HG02885 (cell line): ENCODE measurements around the gene CPM.

Experiments used
- ATAC-seq: cut with Tn5 transposase; IDR thresholded peaks from one replicate; pipeline ENCODE4 v1.9.1; 2021; ENCODE audit warnings: mild to moderate bottlenecking; ENCODE audit not compliant: unreplicated experiment, poor library complexity

The CPM gene

DNA sequence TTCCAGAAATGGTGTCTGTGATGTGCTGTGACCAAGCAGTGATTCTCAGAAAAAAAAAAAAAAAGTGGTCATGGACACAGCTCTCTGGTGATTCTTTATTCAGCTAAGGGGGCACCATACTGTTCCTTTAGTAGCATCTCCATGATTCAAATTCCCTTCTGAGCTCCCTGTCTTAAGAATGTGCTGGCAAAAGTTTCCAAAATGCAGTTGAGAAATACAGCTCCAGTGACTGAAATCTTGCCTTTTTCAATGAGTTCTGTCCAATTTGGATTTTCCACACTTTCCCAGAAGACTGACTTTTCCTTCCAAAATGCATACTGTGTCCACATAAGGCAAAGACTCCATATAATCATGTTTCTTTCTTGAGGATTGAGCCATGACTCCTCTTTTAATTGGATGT lies 24.3 kb upstream of the CPM start:
- ATAC-seq: no peak

DNA sequence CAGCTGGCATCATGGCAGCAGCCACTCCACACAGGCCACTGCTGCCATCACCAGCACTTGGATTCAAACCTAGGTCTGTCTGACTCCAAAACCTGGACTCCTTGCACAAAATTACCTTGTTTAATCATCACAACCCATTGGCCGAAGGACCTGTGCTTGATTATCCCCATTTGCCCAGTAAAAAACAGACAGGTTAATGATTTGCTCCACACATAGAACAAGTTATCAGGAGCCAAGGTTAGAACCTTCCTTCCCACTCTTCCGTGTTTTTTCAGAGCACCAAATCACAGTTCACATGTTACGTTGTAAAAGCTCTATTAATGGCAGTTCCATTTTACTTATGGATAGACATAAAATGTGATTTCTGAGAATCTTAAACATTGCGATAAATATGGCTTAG lies 23.5 kb upstream of the CPM start:
- ATAC-seq: no peak

DNA sequence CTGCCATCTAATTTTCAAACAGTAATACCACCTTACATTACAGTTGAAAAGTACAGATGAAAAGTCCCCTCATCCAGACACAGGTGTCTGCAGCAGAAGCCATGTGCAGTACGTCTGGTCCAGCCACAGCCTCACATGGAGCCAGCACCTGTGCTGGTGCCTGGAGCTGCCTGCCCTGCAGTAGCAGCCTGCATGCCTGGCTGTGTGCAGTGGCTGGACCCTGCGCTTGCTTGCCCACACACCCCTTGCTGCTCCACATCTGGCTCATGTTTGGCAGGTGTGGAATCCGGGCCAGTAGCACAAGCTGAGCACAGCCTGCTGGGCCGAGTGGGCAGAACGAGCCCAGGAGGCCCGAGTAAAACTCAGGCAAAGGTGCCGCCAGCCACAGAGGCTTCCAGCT lies 21.8 kb upstream of the CPM start:
- ATAC-seq: no peak

DNA sequence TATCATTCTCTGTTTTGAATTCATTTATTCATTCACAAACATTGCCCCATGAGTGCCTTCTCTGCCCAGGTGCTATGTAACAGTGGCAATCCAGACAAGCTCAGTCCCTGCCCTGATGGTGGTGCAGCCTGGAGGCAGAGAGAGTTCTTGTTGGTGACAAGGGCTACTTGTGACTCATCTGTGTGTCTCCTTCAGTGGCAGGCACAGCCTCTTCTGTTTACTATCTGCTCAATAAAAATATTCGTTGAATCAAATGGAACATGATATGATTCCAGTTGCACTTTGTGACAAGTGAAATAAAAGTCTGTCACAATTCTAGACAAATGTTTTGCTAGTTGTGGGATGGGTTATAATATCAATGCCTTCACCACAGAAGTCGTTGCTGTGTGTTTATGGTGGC lies 20.6 kb upstream of the CPM start:
- ATAC-seq: no peak

DNA sequence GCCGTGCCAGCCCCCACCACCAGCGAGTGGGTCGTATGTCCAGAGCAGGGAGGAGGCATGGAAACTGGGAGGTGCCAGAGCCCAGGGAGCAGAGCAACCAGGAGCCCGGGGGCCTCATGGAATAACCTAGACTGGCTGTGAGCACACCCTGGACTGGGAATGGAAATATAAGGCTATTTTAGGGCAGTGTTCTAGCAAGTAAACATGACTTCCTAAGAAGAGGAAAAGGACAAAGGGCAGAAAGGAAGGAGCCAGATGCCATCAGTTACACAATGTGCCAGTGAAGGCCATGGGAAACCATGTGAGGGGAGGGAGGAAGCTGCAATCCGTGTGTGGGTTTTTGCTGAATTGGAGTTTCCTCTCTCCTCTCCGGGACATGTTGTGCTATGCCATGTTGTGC lies 18.7 kb upstream of the CPM start:
- no peak for ATAC-seq

DNA sequence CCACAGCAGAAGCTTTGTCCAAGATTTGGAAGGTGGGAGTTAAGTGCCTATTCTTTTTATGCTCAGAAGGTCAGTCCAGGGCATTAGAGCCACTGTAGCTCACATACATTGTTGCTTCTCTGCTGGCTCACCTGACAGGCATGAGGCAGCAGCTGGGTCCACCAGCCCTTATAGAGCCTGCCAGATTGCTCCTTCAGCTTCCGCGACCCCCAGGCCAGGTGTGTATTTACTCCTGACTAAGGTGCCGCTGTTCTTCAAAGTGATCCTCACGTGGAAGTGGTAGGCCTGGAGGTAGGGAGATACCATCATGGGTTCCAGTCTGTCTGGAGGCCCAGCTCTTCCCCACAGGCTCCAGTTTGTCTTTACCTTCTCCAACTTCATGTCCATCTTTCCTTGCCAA lies 17.5 kb upstream of the CPM start:
- no peak for ATAC-seq

DNA sequence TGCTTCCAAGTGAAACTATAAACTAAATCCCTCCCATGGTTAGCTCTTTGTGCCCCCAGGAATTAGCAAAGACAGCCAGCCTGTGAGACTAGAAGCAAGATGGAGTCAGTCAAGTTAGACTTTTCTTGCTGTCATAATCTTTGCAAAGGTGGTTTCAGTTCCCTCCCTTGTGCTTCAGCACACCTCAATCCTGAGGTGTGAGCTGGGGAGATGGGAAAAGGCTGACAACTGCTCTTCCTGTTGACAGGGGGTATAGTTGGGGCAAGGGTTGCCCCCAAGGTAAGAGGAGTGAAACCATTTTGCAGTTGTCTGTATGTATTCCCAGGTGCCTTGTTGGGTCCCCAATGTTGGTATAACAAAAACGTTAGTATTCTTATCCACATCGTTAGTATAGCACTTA lies 12.3 kb upstream of the CPM start:
- ATAC-seq: no peak

DNA sequence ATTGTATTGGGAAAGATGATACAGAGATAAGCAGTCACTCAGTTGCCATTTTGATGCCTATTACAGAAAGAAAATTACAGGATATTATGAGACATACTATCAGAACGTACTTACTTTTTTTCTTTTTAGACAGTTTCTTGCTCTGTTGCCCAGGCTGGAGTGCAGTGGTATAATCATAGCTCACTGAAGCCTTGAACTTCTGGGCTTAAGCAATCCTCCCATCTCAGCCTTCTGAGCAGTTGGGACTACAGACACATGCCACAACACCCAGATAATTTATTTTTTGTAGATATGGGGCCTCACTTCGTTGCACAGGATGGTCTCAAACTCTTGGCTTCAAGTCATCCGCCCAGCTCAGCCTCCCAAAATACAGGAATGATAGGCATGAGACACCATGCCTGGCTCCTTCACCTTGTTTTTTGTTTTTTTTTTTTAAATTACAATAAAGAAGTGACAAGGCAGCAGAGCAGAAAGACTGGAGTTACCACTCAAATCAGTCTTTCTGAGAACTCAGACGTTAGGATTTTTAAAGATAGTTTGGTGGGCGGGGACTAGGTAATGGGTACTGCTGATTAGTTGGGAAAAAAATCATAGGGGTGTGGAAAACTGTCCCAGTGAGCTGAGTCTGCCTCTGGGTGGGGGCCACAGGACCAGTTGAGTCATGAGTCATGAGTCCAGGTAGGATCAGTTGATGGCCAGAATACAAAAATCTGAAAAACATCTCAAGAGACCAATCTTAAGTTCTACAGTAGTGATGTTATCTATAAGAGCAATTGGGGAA lies 11.5 kb upstream of the CPM start:
- ATAC-seq: no peak

DNA sequence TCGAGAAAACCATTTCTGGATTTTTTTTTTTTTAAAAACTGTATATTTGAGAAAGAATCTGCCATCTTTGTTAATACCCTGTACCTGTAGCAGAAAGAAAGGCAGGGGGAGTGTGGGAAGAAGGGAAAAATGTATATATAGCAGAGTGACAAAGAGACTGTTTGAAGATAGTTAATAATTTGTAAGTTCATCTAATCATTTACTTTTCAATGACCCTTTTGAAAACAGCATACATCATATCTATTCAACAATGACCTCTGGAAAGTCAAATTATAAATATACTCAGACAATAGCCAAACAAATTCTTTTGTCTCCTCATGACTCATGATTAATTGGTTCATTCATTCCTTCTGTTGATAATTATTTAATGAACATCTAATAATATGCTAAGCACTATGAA lies 10.9 kb upstream of the CPM start:
- no peak for ATAC-seq

DNA sequence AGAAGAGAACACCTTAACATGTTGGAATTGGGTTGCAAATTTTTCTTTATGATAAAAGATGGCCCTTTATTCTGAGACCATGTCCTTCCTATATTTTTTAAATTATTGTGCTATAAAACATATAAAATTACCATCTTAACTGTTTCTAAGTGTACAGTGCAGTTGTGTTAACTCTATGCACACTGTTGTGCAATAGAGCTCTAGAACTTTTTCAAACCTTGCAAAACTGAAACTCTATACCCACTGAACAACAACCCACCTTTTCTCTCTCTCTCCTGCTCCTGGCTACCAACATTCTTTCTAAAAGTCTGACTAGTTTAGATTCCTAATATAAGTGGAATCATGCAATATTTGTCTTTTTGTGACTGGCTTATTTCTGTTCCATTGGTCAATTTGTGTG lies 7.8 kb upstream of the CPM start:
- ATAC-seq: no peak

DNA sequence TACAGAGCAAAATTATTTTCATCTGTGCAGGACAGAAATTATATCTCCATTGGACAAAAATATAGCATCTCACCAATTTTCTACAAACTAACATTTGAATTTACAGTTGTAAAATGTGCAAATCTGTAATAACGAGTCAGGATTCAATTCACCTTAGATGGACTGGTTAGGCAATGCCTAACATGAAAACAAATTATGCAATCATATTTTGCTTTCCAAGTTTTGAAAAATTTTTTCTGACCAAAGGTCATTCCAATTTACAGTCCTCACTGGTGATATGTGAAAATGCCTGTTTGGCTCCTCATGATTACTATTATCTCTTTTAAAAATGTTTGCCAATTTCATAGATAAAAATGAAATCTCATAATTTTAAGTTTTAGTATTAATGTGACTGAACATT lies 6.5 kb upstream of the CPM start:
- no peak for ATAC-seq

DNA sequence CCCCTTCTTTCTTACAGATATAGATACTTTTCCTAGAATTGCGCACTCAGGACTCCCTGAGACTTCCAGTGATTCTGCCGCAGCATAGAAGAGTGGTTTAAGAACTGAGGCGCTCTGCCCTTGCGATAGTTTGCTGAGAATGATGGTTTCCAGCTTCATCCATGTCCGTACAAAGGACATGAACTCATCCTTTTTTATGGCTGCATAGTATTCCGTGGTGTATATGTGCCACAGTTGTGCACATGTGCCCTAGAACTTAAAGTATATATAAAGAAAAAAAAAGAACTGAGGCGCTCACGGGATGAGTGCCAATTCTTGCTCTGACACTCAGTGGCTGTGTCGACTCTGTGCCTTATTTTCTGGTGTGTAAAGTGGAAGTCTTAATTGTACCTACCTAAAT lies 1.4 kb upstream of the CPM start:
- no peak for ATAC-seq

DNA sequence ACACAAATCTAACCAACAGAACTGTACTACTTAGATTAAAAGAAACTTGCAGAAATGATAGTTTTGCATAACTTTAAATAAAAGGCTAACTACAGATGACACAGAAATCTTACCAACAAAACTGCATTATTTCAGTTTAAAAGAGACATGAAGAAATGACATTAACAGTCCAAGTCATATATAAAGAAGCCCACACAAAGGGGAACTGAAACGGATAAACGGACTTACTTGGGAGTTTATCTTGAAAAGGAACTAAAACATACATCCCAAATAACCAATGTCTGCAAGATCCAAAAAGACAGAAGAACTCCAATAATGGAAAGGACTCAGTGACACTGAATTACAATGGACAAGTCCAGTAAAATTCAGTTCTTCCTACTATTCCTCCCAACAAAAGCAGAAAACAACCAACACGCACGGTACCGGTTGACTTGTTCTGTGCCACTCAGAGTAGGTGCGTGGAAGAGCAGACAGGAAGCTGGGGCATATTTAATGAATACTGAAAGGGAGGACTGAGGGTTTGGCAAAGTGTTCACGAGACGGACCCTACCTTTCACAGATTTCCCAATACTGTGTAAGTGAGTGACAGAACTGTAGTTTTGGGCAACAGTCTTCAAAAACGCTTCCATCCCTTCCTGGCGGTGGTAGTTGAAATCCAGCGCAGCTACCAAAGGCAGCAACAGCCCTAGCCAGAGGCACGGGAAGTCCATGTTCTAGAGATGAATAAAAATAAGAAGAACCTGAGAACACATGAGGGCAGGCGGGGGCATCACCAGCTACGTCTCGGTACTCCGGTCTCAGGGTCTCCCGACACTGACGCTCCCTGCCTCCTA lies 627 bp downstream of the CPM start:
- peak; percentile 40 for ATAC-seq

DNA sequence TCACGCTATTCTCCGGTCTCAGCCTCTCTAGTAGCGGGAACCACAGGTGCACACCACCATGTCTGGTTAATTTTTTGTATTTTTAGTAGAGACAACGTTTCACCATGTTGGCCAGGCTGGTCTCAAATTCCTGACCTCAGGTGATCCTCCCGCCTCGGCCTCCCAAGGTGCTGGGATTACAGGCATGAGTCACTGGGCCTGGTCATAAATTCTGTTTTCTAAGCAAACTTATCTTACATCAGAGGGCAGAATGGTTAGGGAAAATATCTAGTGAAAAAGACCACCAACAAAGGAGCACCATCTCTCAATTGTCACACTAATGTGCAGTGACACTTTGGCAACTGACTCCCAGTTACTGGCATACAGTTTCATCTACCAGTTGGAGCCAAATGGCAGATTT lies 2.8 kb downstream of the CPM start:
- no peak for ATAC-seq

DNA sequence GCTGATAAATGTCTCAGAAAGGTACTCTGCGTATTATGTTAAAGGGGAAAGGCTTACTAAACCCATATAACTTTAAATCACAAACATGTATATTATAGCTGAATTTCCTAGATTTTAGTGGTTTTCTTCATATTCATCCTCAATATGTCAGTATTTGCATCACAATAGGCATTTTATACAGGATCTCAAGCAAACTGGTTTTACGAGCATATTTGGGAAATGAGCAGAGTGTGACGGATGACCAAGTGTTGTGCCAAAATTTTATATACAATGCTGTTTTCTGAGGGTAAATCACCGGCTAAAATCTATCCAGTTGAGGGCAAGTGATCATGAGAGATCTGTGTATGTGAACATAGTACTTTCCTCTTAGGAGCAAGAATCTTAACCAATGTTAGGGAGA lies 8.4 kb downstream of the CPM start:
- no peak for ATAC-seq

DNA sequence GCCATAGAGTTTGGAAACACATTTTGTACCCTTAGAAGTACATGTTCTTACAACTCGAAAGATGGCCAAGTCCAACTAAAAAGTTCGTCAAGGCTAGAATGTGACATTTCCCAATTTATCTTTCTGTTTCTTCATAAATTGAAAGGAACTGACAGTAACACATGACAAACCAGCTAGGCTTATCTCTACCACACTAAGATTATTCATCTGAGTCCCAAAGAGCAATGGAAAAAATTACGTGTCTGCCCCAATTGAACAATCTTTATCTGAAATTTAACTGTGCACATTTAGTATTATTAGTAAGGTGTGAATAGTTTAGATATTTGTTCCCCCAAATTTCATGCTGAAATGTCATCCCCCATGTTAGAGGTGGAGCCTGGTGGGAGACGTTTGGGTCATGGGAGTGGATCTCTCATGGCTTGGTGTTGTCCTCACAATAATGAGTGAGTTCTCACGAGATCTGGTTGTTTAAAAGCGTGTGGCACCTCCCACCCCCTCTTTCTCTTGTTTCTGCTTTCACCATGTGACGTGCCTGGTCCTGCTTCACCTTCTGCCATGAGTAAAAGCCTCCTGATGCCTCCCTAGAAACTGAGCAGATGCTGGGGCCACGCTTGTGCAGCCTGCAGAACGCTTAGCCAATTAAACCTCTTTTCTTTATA lies 13.3 kb downstream of the CPM start:
- no peak for ATAC-seq

DNA sequence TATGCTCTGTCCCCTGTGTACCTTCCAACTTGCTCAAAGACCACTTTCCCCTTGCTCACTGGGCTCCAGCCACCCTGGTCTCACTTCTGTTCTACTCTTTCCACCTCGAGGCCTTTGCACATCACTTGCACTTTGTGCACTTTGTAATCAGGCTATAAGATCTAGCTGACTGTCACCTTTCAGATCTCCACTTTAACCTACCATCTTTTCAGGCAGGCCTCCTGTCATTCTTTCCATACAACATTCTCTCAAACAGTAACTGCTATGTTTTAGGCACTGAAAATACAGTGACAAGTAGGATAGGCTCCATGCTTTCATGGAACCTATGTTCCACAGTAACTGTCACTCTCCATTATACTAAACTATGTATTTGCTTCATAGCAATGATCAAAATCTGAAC lies 14.0 kb downstream of the CPM start:
- no peak for ATAC-seq

DNA sequence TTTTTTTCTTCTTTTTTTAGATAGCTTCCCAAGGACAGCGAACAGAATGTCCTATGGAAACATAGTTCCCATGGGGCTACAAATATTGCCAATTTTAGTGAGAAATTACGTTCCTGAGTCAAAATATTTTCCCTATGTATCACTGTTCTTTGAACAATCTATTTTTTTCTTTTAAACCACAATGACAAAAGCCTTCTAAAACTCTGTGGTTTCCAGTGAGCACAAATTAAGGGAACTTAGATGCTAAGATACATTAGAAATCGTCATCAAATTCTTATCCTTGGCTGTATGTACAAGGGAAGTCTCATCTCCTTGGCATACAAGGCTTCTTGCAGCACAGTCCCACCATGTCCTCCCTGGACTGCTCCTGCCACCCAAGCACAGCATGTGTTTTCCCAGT lies 17.9 kb downstream of the CPM start:
- no peak for ATAC-seq

DNA sequence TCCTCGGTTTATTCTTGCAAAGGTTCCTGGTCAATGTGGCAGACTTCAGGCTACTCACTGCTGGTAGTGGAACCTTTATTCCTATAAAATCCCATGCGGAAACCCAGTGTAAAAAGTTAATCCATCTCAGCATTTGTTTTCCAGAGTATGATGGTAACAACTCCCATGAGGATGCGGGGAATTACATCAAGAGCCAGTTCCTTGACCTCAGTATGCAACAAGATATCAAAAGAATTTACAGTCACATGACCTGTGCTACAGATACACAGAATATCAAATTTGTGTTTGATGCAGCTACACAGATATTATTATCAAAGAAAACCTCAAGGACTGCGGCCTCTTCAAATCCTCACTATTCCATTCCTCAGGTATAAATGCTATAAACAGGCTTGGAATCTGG lies 19.3 kb downstream of the CPM start:
- no peak for ATAC-seq

DNA sequence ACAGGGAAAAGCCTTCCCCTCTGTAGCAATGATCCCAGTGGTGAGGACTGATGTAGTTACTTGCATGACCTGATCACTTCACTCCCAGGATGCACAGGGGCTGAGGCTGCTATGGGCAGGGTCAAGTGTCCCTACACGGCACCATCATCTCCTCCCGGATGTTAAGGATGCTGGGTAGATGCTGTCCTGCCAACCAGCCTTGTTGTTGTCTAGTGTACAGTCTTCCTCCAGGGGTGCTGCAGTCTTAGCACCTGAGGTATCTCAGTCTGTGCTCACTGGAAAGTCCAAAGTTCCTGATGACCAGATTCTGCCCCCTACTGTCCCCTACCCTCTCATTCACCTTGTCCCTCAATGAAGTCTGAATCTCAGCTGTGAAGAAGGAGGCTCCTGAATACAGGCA lies 20.1 kb downstream of the CPM start:
- ATAC-seq: no peak

DNA sequence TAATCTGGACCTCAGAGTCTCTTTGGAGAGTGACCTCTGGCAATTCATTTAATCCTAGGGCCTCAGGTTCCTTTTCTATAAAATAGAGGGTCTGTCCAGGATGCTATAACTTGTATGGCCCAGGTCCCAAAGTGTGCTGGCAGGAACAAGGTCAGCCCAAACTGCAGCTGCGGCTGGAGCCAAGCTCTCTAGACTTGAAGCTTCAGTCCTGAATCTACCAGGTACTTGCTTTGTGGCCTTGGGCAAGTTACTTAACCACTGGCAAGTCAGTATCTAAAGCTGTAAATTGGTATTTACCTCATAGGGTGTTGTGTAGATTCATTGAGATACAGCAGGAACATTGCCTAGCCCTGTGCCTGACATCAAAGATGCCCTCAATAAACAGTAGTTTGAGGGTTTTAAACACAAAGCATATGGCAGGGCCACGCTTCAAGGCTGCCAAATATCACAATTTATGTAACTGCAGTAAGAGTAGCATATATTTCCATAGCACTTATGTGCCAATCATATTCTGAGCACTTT lies 21.7 kb downstream of the CPM start:
- ATAC-seq: no peak
